Small intestine (tissue), 7 donors: ENCODE data around the gene CTSW. TPM values are rescaled to one million over a fixed set of nuclear protein-coding genes. Genes with fewer than 3 reads are reported as not detected.

Experiments
- DNase-seq, 2 donors: peaks; one replicate each; pipeline versions ENCODE4 v3.0.0 to v3.0.0-alpha.2; 2013
- FAIRE-seq: peaks from 2 replicates; lab custom pipeline; 2012; peaks lifted over from hg19 to GRCh38; lab: Jason Lieb, UNC
- H3K27ac ChIP-seq, 3 donors: one replicate each; pipeline ENCODE4 v1.5.1; 2013; ENCODE audit warnings: low read length in 2 of 3, mild to moderate bottlenecking in 2 of 3, control low read depth in 1 of 3, inconsistent platforms in 1 of 3, low read depth in 1 of 3, moderate library complexity in 1 of 3
- H3K27me3 ChIP-seq, 3 donors: one replicate each; pipeline ENCODE4 v1.6.1; 2013; ENCODE audit warnings: low read length in 3 of 3, inconsistent platforms in 1 of 3; ENCODE audit not compliant: control insufficient read depth in 3 of 3, insufficient read depth in 3 of 3
- H3K36me3 ChIP-seq, 3 donors: one replicate each; pipeline ENCODE4 v1.6.1; 2013; ENCODE audit warnings: low read length in 3 of 3, inconsistent platforms in 1 of 3, low read depth in 1 of 3, mild to moderate bottlenecking in 1 of 3, moderate library complexity in 1 of 3; ENCODE audit not compliant: control insufficient read depth in 3 of 3, insufficient read depth in 2 of 3
- H3K4me1 ChIP-seq, 3 donors: one replicate each; pipeline ENCODE4 v1.6.1; 2013; ENCODE audit warnings: low read length in 2 of 3, inconsistent platforms in 1 of 3, low read depth in 1 of 3, mild to moderate bottlenecking in 1 of 3, moderate library complexity in 1 of 3; ENCODE audit not compliant: control insufficient read depth in 3 of 3, insufficient read depth in 2 of 3
- H3K4me3 ChIP-seq, 3 donors: one replicate each; pipeline ENCODE4 v1.5.1; 2013; ENCODE audit warnings: low read length in 3 of 3, control low read depth in 1 of 3, inconsistent platforms in 1 of 3, low read depth in 1 of 3, mild to moderate bottlenecking in 1 of 3, moderate library complexity in 1 of 3
- H3K9me3 ChIP-seq, 2 donors: one replicate each; pipeline ENCODE4 v1.6.1; 2013; ENCODE audit warnings: low read depth in 1 of 2, low read length in 1 of 2; ENCODE audit not compliant: control insufficient read depth in 2 of 2, insufficient read depth in 1 of 2
- WGBS, 3 donors: extraction: QIAGEN DNeasy Blood & Tissue Kit; methylation state at CpG; one replicate each; pipeline ENCODE4 v1.1.7; 2013; 5-methylcytosine and 5-hydroxymethylcytosine counted together
- polyA plus RNA-seq, 4 donors: library from polyadenylated mRNA; stranded (reverse) in 3 of 4; unstranded in 1 of 4; fragments of 200-250 nt in 3 of 4; fragments of 120-200 nt in 1 of 4; gene quantifications; one replicate each; pipeline versions ENCODE4 v1.2.1 to v1.2.3, GENCODE V29; 2013
- donor health status: healthy with polysubstance abuse.
- donor health status: control.
- donor health status: control.
- donor health status: Bipolar disorder and iron deficiency.
- donor health status: healthy.

CTSW gene
- polyA plus RNA-seq, 4 donors: 0.43 to 3.5 (median 1.1) TPM

DNA sequence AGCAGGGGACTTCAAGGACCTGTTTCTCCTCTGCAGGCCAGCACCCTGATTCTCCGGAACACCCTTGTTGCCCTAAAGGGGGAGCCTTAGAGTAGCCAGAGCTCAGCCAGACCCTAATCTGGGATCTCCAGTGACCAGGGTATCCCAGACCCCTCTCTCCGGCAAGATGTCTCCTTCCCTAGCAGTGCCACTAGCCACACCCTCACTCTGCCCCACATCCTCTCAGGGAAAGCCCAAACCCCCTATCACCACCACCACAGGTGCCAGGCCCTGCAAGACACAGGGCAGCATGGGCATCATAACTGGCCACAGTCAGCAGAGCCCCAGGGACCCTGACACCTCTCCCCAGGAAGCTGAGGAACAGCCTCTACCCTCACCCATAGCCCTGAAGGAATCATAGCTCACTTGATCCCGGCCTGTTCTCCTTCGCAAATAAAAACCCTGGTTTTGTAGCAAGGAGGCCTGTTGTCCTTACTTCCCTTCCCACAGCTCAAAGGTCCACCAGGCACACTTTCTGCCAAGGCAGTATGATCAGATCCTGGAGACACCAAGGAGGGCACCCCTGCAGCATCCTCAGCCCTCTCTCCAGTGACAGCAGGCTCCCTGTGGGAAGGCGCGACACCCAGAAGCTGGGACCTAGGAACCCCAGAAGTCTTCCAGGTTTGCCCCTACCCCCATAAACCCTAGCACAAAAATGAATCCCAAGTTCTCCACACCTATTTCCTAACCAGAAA, 26.2 kb upstream of the CTSW start:
- FAIRE-seq: no peak
- 30 to 66% (median 33%) methylated on average over 6 of the region's 6 CpGs for WGBS, 3 donors
- H3K9me3 ChIP-seq: peaks cover 0 to 9% of the 10 kb centered on the region in 2 donors
- H3K4me1 ChIP-seq: peaks cover 0 to 71% (median 9%) of the 10 kb centered on the region in 3 donors
- H3K36me3 ChIP-seq: peaks cover 11 to 75% (median 28%) of the 10 kb centered on the region in 3 donors
- H3K27me3 ChIP-seq: no peaks in the 10 kb centered on the region
- peak overlapping the region; percentile 89 to 95 (median 93) for H3K27ac ChIP-seq
- peak overlapping the region in 1 of 3 donors; percentile 3 for H3K4me3 ChIP-seq
- DNase-seq: peak; percentile 25 to 57

DNA sequence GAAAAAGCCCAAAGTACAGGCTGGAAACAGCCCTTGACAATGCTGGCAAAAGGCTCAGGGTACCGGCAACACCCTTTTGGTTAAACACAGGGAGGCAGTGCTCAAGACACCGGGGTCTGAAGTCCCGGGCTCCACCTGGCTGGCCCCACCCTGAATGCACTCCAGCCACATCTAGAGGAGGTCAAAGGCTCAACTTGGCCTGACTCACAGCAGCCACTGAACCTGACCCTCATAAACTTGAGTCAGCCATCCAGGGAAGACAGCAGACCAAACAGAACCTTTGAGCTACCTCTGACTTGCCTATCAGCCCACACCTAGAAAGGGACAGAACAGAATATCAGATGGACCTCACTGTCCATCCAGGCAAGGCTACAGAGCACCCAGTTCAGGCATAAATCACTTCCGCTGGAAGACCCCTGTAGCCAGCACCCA, 25.5 kb upstream of the CTSW start:
- Histone ChIP-seq H3K27ac (peak overlapping the region; percentile 95 to 98 (median 97)), H3K4me1 (peaks cover 0 to 77% (median 9%) of the 10 kb centered on the region in 3 donors), H3K36me3 (peaks cover 11 to 75% (median 28%) of the 10 kb centered on the region in 3 donors), H3K9me3 (peaks cover 0 to 9% of the 10 kb centered on the region in 2 donors), H3K27me3 (no peaks in the 10 kb centered on the region), H3K4me3 (peak overlapping the region in 1 of 3 donors; percentile 64)
- FAIRE-seq: no peak
- DNase-seq: peak; percentile 94 to 99
- WGBS, 3 donors: 25 to 72% (median 45%) methylated on average over 4 of the region's 4 CpGs

DNA sequence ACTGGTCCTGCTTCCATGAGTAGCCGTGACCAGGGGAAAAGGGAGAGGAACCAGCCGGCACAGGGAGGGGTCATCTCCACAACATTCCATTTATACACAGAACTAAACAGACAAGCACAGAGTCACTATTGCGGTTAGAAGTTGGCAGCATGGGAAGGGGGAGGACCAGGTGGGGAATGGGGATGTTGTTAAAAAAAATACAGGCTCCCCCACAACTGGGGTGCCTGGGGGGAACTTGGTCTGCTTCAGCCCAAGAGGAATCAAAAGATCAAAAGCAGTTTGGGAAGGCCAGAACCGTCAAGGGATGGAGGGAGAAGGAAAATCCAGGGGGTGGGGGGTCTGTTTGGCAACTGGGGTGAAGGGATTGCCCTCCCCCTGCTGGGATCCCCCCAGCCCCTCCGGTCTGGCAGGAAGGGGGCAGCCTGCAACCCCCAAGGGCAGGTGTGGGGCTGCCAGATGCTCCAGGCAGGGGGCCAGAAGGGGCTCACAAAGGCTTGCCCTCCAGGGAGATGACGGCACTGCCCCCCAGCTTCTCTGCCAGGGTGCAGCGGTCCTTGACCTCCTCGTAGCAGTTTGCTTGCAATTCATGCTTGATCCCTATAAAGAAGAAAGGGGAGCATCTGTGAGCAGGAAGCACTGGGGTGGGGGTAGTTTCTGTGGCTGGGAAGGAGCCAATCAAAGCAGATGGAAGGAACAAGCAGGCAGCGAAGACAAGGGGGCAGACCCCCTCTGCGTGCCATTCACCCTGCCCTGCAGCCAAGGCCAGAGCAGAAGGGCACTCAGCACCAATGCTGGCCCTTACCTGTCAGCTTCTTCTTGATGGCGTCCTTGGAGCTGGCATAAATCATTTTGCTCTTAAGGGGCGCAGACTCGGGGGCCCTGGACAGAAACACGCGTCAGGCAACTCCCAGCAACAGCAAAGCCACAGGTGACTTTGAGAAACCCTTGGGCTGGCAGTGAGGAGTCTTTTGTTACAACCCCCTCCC, 24.5 kb upstream of the CTSW start:
- peaks cover 0 to 75% (median 9%) of the 10 kb centered on the region in 3 donors for H3K4me1 ChIP-seq
- FAIRE-seq: no peak

DNA sequence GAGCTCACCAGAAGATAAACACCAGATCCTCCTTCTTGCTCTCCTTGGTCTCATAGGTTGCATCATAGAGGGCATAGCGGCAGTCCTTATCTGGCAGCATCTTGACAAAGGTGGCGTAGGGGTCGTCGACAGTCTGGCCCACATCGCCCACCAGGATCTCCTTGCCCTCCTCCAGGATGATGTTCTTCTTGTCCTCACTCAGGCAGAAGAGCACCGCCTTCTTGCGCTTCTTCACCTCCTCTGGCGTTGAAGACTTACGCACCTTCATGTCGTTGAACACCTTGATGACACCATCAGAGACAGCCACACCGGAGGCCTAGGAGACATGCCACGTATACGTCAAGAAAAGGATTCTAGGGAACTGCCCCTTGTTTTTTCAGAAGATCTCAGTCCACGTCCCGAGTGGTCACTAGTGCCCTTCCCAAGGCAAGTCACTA, 23.7 kb upstream of the CTSW start:
- H3K27me3 ChIP-seq: no peaks in the 10 kb centered on the region
- peak; percentile 20 to 39 for DNase-seq
- FAIRE-seq: no peak
- H3K27ac ChIP-seq: peak overlapping the region; percentile 95 to 98 (median 97)
- H3K4me1 ChIP-seq: peaks cover 0 to 70% (median 9%) of the 10 kb centered on the region in 3 donors
- 40 to 74% (median 44%) methylated on average over 15 of the region's 15 CpGs for WGBS, 3 donors
- peak overlapping the region in 2 of 3 donors; percentile 64 to 95 for H3K4me3 ChIP-seq
- peaks cover 11 to 60% (median 28%) of the 10 kb centered on the region in 3 donors for H3K36me3 ChIP-seq
- H3K9me3 ChIP-seq: peaks cover 0 to 7% of the 10 kb centered on the region in 2 donors

More for the DNA sequence above, 24.5 kb upstream of the CTSW start:
- no peaks in the 10 kb centered on the region for H3K27me3 ChIP-seq
- DNase-seq: no peak
- peak overlapping the region; percentile 11 to 95 (median 64) for H3K4me3 ChIP-seq
- H3K9me3 ChIP-seq: peaks cover 0 to 9% of the 10 kb centered on the region in 2 donors
- 27 to 63% (median 50%) methylated on average over 15 of the region's 15 CpGs for WGBS, 3 donors
- H3K27ac ChIP-seq: peak overlapping the region; percentile 95 to 98 (median 97)
- peaks cover 11 to 68% (median 28%) of the 10 kb centered on the region in 3 donors for H3K36me3 ChIP-seq

DNA sequence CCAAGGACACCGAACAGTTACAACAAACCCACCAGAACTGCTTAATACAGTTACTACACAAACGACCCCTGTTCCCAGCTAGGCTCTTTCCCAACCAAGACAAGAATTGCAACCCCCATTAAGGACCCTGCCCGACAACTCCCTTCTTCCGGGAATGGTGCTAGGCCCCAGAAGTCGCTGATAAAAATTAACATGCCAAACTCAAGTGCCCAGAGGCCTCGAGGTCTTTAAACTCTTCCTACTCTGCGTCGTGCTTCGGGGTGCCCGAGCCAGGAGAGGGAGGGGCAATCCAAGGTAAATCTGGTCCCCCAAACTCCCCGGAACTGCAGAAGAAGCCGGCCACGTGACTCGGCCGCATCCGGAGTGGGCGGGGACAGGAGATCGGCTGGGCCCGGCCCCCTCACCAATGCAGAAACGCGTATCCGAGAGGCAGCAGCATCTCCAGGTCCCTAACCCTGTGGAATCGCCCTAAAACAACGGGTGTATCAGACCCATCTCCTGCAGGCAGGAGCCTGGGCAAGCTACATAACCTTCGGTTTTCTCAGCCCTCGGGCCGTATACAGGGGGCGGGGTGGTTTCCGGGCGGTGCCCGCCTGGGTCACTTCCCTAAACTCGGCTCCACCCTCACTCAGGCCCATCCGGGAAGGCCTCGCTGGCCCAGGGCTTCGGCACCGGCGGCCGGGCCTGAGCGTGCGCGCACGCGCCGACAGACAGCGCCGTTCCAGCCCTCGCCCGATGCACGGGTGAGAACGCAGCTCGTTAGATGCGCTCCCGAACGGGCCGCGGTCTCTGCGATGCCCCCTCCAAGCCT, 22.7 kb upstream of the CTSW start:
- H3K27me3 ChIP-seq: no peaks in the 10 kb centered on the region
- FAIRE-seq (no peak), DNase-seq (peak; percentile 84 to 92)
- H3K36me3 ChIP-seq: peaks cover 11 to 58% (median 28%) of the 10 kb centered on the region in 3 donors
- no peaks in the 10 kb centered on the region for H3K9me3 ChIP-seq
- H3K27ac ChIP-seq: peak overlapping the region; percentile 95 to 98 (median 97)
- peak overlapping the region; percentile 64 to 95 (median 91) for H3K4me3 ChIP-seq
- 1% methylated on average over 50 to 57 of the region's 57 CpGs for WGBS, 3 donors
- H3K4me1 ChIP-seq: peaks cover 3 to 70% (median 9%) of the 10 kb centered on the region in 3 donors

DNA sequence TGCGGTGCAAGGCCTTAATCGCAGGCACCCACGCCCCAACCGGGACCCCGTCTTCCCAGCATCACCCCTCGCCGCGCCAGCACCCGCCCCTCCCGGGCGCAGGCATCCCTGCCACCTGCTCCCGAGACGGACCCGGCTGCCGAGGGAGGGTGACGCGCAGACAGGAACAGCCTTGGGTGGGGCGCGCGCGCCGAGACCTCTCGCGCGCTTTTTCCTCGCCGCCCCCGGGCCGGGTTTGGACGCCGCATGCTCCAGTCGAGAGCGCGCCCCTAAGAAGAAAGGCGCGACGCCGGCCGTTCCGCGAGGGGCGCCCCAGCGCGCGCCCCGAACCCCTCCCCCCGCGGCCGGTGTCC, 22.2 kb upstream of the CTSW start:
- H3K4me1 ChIP-seq: peaks cover 3 to 68% (median 9%) of the 10 kb centered on the region in 3 donors
- peak overlapping the region; percentile 64 to 95 (median 91) for H3K4me3 ChIP-seq
- WGBS, 3 donors: 1% methylated on average over 24 to 49 of the region's 49 CpGs
- H3K27ac ChIP-seq: peak overlapping the region; percentile 95 to 98 (median 97)
- FAIRE-seq (no peak), DNase-seq (peak; percentile 38 to 76)
- H3K9me3 ChIP-seq: no peaks in the 10 kb centered on the region
- H3K36me3 ChIP-seq: peaks cover 11 to 58% (median 23%) of the 10 kb centered on the region in 3 donors
- no peaks in the 10 kb centered on the region for H3K27me3 ChIP-seq

DNA sequence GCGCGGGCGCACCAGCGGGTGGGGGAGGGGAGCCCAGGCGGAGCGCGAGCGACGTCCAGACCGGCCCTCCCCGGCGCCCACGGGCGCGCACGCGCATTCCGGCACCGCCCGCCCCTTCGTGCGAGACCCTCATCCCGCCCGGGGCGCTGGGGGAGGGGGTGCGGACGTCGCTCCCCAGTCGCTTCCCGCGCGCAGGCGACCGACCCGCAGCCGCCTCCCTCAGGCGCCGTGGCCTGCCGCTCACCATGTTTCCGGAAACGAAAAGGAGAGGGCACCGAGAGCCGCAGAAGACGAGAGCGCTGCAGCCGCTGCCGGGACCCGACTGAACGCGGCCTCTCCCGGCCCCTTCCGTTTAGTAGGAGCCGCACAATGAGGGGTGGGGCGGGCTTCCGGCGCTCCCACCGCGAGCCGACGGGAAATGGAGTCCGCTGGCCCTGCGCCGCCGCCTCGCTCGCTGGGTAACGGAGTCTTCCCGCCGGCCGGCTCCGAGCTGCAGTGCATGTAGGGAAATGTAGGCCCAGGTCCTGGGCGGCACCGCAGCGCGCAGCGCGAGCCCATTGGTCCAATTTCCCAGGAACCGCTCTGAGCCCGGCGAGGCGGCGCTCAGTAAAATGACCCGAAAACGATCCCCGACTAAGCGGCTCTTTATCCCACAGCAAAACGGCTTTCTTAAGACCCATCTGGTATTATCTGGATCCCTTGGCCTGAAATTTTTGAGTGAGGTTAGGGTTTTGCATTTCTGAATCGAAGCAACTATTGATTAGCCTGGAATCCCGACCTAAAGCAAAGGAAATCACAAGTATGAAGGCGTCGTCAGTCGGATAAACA, 21.6 kb upstream of the CTSW start, which contains the start of gene CFL1:
Gene CFL1 (minus strand): TSS at position 328 of the 828 bp plus-strand sequence. CDS start 81 bp downstream, at position 247.
- Histone ChIP-seq H3K36me3 (peaks cover 7 to 58% (median 20%) of the 10 kb centered on the region in 3 donors), H3K4me1 (peaks cover 3 to 63% (median 4%) of the 10 kb centered on the region in 3 donors), H3K4me3 (peak within 1 kb of the TSS; percentile 64 to 95 (median 91)), H3K27me3 (no peaks in the 10 kb centered on the region), H3K9me3 (no peaks in the 10 kb centered on the region), H3K27ac (peak within 1 kb of the TSS; percentile 95 to 98 (median 97))
- FAIRE-seq (no peak), DNase-seq (peak; percentile 97 to 99)
- 0 to 1% (median 0%) methylated on average over 63 to 92 of the region's 92 CpGs for WGBS, 3 donors
